Cardiac septum (tissue), 1 donor: ENCODE measurements around the gene PTPRN2. TPM values are rescaled to one million over a fixed set of nuclear protein-coding genes. Genes with fewer than 3 reads are reported as not detected.

Experiments used
- DNase-seq: peaks from one replicate; pipeline ENCODE4 v3.0.0-alpha.2; 2020; ENCODE audit warnings: low spot score
- intact Hi-C: fragments of 100-400 bp; cut with DNase I; formaldehyde crosslinking; loops from one replicate; pipeline ENCODE4 v1.14.0; 2022
- total RNA-seq: library from RNA; stranded (reverse); fragmentation: NEBNext Ultra II Directional; extraction: Animal tissue kit (Norgen Biotek cat#: 25700); gene quantifications from one replicate; pipeline ENCODE4 v1.2.1, GENCODE V29; 2021
- donor health status: DM: no; HTN: no; CAD: no.

The PTPRN2 gene
- total RNA-seq, 1 donor from 2014 or later, result 0.92 TPM

GRCh38 chr7:158097106-158097452, 490.5 kb downstream of the PTPRN2 start:
- DNase-seq, result no peak
- intact Hi-C loops, result no loop called here

GRCh38 chr7:158096582-158096981, 491.0 kb downstream of the PTPRN2 start:
- intact Hi-C loops, result no loop called here
- peak; percentile 47 for DNase-seq

GRCh38 chr7:158094671-158095226, 492.9 kb downstream of the PTPRN2 start:
- intact Hi-C loops, result no loop called here
- peak; percentile 43 for DNase-seq

- intact Hi-C loops, result no loop called here
Measured at GRCh38 chr7:158094046-158094445, 493.6 kb downstream of the PTPRN2 start.

GRCh38 chr7:158093156-158093796, 494.3 kb downstream of the PTPRN2 start:
- peak; percentile 50 for DNase-seq

More at GRCh38 chr7:158094046-158094445, 493.6 kb downstream of the PTPRN2 start:
- DNase-seq, result peak; percentile 47

GRCh38 chr7:158087196-158087595, 500.4 kb downstream of the PTPRN2 start:
- intact Hi-C loops, result no loop called here
- DNase-seq, result no peak

More at GRCh38 chr7:158093156-158093796, 494.3 kb downstream of the PTPRN2 start:
- intact Hi-C loops, result no loop called here

DNA sequence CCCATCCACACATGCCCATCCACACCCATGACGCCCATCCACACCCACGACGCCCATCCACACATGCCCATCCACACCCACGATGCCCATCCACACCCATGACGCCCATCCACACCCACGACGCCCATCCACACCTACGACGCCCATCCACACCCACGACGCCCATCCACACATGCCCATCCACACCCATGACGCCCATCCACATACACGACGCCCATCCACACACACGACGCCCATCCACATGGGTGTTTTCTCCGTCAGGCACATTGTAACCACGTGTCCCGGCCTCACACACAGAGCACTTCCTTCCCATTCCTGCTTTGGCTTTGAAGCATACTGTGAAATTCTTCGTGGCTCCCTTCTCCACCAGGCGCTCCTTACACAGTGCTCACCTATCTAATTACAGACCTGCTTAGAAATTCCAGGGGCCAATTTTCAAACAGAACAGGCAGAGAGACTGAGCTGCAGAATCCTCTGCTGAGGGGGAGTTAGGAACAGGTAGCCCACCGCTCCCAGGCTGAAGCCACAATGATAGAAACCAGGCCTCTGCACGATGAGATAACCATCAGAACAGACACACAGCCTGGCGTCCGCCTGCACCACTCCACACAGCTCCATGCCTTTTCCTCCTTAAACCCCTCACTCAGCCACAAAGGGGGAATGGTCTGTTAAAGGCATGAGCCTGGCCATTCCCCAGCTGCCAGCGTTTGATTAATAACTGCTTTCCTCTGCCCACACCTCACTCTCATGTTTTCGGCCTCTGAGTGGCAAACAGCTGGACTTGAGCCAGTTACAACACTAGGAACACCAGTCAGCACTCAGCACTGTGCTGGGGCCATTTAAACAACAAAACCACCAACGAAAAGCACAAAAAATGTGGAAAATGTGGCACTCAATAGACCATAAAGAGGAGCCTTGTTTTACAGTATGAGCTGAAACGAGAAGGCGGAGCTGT, 501.6 kb downstream of the PTPRN2 start:
- intact Hi-C loops, result no loop called here
- peak; percentile 41 for DNase-seq

- intact Hi-C loops, result no loop called here
- peak; percentile 64 for DNase-seq
Measured at GRCh38 chr7:158084555-158084954, 503.1 kb downstream of the PTPRN2 start.

- intact Hi-C loops, result no loop called here
- no peak for DNase-seq
Measured at GRCh38 chr7:158083526-158084310, 503.9 kb downstream of the PTPRN2 start.

DNA sequence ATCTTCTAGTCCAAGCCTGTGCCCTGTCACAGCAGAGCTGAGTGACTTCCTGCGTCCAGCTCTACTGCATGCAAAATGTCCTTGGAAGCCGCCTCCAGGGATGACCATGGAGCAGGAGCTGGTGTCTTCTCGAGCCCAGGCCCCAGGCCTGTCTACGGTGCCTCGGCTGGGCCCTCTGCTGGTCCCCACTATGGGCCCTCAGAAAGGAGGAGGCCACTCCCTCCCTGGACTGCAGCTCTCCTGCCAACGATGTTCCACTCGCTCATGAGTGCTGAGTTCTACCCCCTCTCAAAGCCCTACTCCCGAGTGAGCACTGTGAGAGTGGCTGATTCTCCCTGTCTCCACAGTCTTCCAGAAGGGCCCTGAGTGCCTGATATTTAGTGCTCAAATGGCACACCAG, 504.9 kb downstream of the PTPRN2 start:
- intact Hi-C loops, result no loop called here

DNA sequence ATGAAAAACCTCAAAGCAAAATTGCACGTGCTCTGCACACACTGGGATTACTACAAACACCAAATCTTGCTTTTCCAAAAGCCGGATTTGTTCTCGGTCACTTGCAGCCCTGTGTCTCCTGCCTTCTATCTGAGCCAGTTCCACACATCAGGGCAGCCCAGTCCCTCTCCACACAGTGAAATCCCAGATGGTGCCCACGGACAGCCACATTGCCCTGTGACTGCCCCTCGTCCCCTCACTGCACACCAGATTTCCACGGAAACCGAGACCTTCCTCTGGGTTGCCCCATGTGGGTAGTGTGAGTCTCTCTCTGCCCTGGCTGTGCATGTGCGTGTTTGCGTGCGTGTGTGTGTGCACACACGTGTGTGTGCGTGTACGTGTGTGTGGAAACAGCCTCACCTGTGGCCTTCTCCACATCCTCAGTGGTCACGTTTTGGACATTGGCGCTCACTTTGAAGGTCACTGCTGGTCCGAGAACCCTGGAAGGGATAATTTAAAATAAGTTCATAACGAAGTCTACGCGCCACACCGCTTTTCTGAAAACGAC, 506.7 kb downstream of the PTPRN2 start:
- intact Hi-C loops, result no loop called here
- DNase-seq, result no peak

More for the DNA sequence above, 504.9 kb downstream of the PTPRN2 start:
- no peak for DNase-seq

DNA sequence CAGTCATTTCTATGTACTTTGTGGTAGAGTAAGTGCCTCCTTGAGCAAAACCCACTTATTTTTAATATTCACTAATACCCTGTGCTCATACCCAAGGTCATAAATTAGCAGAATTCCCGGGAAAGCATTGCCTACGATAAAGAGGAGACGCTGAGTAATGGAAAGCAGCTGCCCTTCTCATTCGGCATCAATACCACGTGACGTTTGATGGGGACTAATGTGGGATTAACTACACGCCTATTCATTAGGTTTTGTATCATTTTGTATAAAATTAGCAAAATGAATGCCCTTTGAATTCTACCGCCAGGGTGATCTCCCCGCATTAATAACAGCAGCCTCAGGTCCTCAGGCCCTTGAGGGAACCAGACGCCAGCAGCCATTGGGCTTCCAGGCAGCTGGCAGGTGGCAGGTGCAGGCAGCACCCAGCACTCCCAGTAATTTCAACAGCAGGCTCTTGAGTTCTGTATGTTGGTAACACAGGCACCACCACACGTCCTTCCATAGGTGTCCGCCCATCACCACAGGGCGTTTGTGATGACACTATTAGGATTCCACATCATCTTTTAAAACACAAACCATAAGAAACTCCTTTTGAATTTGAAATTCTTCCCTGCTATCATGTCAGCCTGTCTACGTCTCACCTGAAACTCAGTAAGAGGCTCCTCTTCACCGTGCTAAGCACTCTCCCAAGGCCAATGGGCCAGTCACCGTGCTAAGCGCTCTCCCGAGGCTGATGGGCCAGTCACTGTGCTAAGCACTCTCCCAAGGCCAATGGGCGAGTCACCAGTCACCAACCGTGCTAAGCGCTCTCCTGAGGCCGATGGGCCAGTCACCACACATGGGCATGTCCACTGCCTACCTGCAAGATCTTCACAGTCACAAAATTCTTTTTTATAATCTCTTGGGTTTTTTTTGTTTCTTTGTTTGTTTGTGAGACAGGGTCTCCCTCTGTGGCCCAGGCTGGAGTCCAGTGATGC, 509.4 kb downstream of the PTPRN2 start:
- no peak for DNase-seq
- intact Hi-C loops, result no loop called here

- DNase-seq, result no peak
- intact Hi-C loops, result no loop called here
Measured at GRCh38 chr7:158077151-158077840, 510.3 kb downstream of the PTPRN2 start.

GRCh38 chr7:158076656-158077055, 511.0 kb downstream of the PTPRN2 start:
- intact Hi-C loops, result no loop called here

GRCh38 chr7:158076215-158076614, 511.4 kb downstream of the PTPRN2 start:
- intact Hi-C loops, result no loop called here
- DNase-seq, result no peak

More at GRCh38 chr7:158076656-158077055, 511.0 kb downstream of the PTPRN2 start:
- DNase-seq, result no peak

DNA sequence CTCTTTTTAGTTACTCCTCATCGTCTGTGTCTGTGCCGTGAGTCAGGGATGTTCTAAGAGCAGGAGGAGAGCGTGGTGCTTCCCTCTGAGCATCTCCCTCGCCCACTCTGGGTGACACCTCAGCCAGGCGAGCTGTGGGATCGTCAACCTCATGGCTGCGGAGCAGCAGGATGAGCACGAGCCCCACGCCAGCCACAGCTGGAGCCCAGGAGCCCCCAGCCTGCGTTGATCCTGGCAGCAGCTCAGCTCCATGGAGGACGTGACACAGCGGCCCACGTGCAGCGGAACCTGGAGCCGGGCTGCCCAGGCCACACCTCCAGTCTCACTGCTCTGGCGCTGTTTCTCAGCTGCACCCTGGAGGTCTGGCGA, 512.0 kb downstream of the PTPRN2 start:
- no peak for DNase-seq
- intact Hi-C loops, result no loop called here

DNA sequence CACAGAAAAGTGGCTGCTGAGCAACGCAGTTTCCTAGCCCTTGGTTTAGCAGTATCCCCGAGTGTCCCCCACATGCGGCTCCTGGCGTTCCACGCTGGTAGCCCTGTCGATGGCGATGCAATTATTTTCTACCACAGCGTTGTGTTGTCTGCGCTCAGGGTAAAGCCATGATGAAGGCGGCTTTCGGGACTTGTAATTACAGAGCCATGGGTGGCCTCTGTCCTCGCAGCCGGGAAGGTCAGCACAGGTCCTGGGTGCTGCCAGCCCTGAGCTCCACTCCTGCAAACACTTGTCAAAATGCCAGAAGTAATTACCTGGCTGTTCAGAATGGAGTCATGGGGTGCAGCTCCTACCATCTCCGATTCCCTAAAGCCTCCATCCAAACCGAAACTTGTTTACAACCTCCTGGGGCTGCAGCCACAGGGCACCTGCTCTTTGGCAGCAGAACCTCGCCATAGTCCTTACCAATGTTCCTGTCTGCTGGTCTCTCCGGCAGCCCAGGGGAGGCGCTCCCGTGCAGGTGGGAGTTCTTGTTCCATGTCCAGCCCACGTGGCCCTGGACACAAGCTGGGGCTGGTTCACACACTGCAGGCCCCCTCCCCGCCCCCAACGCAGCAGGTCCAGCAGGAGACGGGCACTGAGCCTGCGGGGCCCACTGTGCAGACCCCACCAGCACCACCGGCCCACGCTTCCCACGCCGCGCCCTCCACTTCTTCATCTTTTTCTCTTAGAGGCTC, 512.6 kb downstream of the PTPRN2 start:
- DNase-seq, result no peak
- intact Hi-C loops, result no loop called here
